SK-N-SH (cell line): ENCODE results near the gene ORM1. TPM values are rescaled to one million over a fixed set of nuclear protein-coding genes. Genes with fewer than 3 reads are reported as not detected.

Experiments used
- CTCF ChIA-PET: fragments of 300-600, 350-600 bp; formaldehyde crosslinking; extraction: SDS; loops from one replicate; lab custom pipeline; 2021; lab: Yijun Ruan, JAX
- POLR2A ChIA-PET: fragments of 350-600 bp; sonication (Branson Sonifier 250); formaldehyde crosslinking; extraction: SDS; loops from one replicate; lab custom pipeline; 2020; ENCODE audit warnings: antibody characterized with exemption, inconsistent platforms; lab: Yijun Ruan, JAX
- DNase-seq: peaks from one replicate; pipeline ENCODE4 v3.0.0; 2012
- H2AFZ ChIP-seq: fragments of 200-600 bp; sonication (generic); 2 replicates; pipeline ENCODE4 v1.8.1; 2016; ENCODE audit warnings: antibody characterized with exemption, mild to moderate bottlenecking, low read depth
- H3F3A ChIP-seq: fragments of 200-600 bp; sonication (generic); replicated peaks from 2 replicates; pipeline ENCODE3; 2016; ENCODE audit warnings: antibody characterized with exemption, mild to moderate bottlenecking; ENCODE audit not compliant: insufficient read depth
- H3K27ac ChIP-seq, 2 experiments: fragments of 200-500 bp in 1 of 2; fragments of 200-600 bp in 1 of 2; sonication (Bioruptor generic) in 1 of 2; sonication (generic), shearing (Covaris generic) in 1 of 2; 2 replicates each; pipeline versions ENCODE4 v1.5.1 to v1.6.1; 2014 to 2016; ENCODE audit warnings: low read depth in 2 of 2, inconsistent platforms in 1 of 2, low read length in 1 of 2, mild to moderate bottlenecking in 1 of 2, mixed read lengths in 1 of 2
- H3K27me3 ChIP-seq: fragments of 200-600 bp; sonication (generic), shearing (Covaris generic); 2 replicates; pipeline ENCODE4 v1.6.1; 2016; ENCODE audit warnings: mixed run types; ENCODE audit not compliant: insufficient read depth
- H3K36me3 ChIP-seq, 2 experiments: fragments of 200-500 bp in 1 of 2; fragments of 200-600 bp in 1 of 2; sonication (Bioruptor generic) in 1 of 2; sonication (generic) in 1 of 2; replicated peaks in 1 of 2; 2 replicates each; pipeline versions ENCODE3 to v1.5.1; 2014 to 2016; ENCODE audit warnings: low read length in 1 of 2, mild to moderate bottlenecking in 1 of 2; ENCODE audit not compliant: insufficient read depth in 2 of 2, control insufficient read depth in 1 of 2
- H3K4me1 ChIP-seq, 2 experiments: fragments of 200-500 bp in 1 of 2; fragments of 200-600 bp in 1 of 2; sonication (Bioruptor generic) in 1 of 2; sonication (generic), shearing (Covaris generic) in 1 of 2; 2 replicates each; pipeline versions ENCODE4 v1.5.1 to v1.6.1; 2014 to 2016; ENCODE audit warnings: low read depth in 1 of 2, low read length in 1 of 2, mixed run types in 1 of 2; ENCODE audit not compliant: insufficient read depth in 2 of 2, control insufficient read depth in 1 of 2
- H3K4me2 ChIP-seq: fragments of 200-600 bp; sonication (generic), shearing (Covaris generic); 2 replicates; pipeline ENCODE4 v1.6.1; 2017; ENCODE audit warnings: mixed run types
- H3K4me3 ChIP-seq, 2 experiments: fragments of 200-500 bp in 1 of 2; fragments of 200-600 bp in 1 of 2; sonication (Bioruptor generic) in 1 of 2; sonication (generic), shearing (Covaris generic) in 1 of 2; 2 replicates each; pipeline versions ENCODE4 v1.5.1 to v1.8.1; 2014 to 2016; ENCODE audit warnings: low read depth in 2 of 2, inconsistent platforms in 1 of 2, low read length in 1 of 2, mild to moderate bottlenecking in 1 of 2, mixed read lengths in 1 of 2, moderate library complexity in 1 of 2
- H3K79me2 ChIP-seq: fragments of 200-600 bp; sonication (generic); 2 replicates; pipeline ENCODE4 v1.8.1; 2017; ENCODE audit warnings: mild to moderate bottlenecking; ENCODE audit not compliant: insufficient read depth
- H3K9ac ChIP-seq: fragments of 200-600 bp; sonication (generic); 2 replicates; pipeline ENCODE4 v1.6.1; 2017; ENCODE audit warnings: mixed run types
- H3K9me2 ChIP-seq: fragments of 200-600 bp; sonication (generic); 2 replicates; pipeline ENCODE4 v1.6.1; 2017; ENCODE audit warnings: mixed run types
- H3K9me3 ChIP-seq: fragments of 200-600 bp; sonication (generic); 2 replicates; pipeline ENCODE4 v1.6.1; 2017; ENCODE audit warnings: mixed run types, mild to moderate bottlenecking, moderate library complexity
- H4K20me1 ChIP-seq: fragments of 200-600 bp; sonication (generic); 2 replicates; pipeline ENCODE4 v1.6.1; 2017; ENCODE audit warnings: mild to moderate bottlenecking, mixed run types; ENCODE audit not compliant: insufficient read depth
- FOXM1 ChIP-seq: IDR thresholded peaks from 2 replicates; pipeline ENCODE4 v1.4.0; 2012; ENCODE audit warnings: low read depth, mild to moderate bottlenecking
- GABPA ChIP-seq: IDR thresholded peaks from 2 replicates; pipeline ENCODE4 v1.4.0; 2012; ENCODE audit warnings: low read depth, mild to moderate bottlenecking
- NRF1 ChIP-seq: IDR thresholded peaks from 2 replicates; pipeline ENCODE4 v1.6.1; 2012; ENCODE audit warnings: low read depth, mild to moderate bottlenecking, low read length
- RAD21 ChIP-seq: IDR thresholded peaks from 2 replicates; pipeline ENCODE4 v1.6.1; 2012; ENCODE audit warnings: mild to moderate bottlenecking, low read length
- RFX5 ChIP-seq: IDR thresholded peaks from 2 replicates; pipeline ENCODE4 v1.6.1; 2012; ENCODE audit warnings: mild to moderate bottlenecking, improper control_type of control experiment, low read length
- RXRA ChIP-seq: IDR thresholded peaks from 2 replicates; pipeline ENCODE4 v1.4.0; 2012; ENCODE audit warnings: low read depth, mild to moderate bottlenecking, borderline replicate concordance
- SIN3A ChIP-seq: IDR thresholded peaks from 2 replicates; pipeline ENCODE4 v1.6.1; 2012; ENCODE audit warnings: low read depth, mild to moderate bottlenecking, low read length, moderate library complexity, borderline replicate concordance
- TCF12 ChIP-seq: IDR thresholded peaks from 2 replicates; pipeline ENCODE4 v1.4.0; 2012
- TEAD4 ChIP-seq: IDR thresholded peaks from 2 replicates; pipeline ENCODE4 v1.4.0; 2012; ENCODE audit warnings: mild to moderate bottlenecking, borderline replicate concordance; ENCODE audit not compliant: insufficient read depth
- YY1 ChIP-seq: IDR thresholded peaks from 2 replicates; pipeline ENCODE4 v1.4.0; 2012; ENCODE audit warnings: low read depth, mild to moderate bottlenecking
- WGBS: methylation state at CpG from one replicate; pipeline ENCODE4 v1.1.6; 2017; ENCODE audit warnings: low lambda C conversion rate; 5-methylcytosine and 5-hydroxymethylcytosine counted together
- polyA plus RNA-seq, 3 experiments: library from polyadenylated mRNA; depleted of rRNA; stranded (reverse); fragments of >200 nt; gene quantifications; 2 replicates each; pipeline ENCODE4 v1.2.3, GENCODE V29; 2012
- TF ChIP-seq, protein P1 (sequence below): IDR thresholded peaks from 2 replicates; pipeline ENCODE4 v1.4.0; 2012; ENCODE audit warnings: low read depth, borderline replicate concordance
- TF ChIP-seq, protein P2 (sequence below): fragments of 150-350 bp; IDR thresholded peaks from 2 replicates; pipeline ENCODE4 v1.6.1; 2017; ENCODE audit warnings: antibody characterized with exemption, low read length, low read depth, borderline replicate concordance
- TF ChIP-seq, protein P3 (sequence below): IDR thresholded peaks from 2 replicates; pipeline ENCODE4; 2012

ORM1 gene
- polyA plus RNA-seq, 1 of the 3 experiments (the other 2 are of a cell fraction): not detected

DNA sequence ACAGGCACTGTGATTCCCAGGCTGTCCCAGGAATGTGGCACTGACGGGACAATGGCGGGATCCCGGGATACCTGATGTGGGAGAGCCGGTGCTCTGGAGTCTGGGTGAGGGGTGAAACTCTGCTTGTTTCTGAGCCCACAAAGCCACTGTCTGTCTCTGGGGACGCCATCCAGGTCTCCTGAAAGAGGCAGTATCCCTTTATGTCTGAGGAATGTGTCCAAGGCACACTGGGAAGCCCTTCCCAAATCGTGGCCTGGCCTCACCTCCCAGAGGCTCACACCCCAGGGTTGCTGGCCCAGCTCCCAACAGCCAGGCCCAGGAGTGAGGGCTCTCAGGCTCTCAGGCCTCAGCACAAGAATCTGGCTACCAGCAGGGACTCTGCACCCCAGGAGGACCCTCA is 33.9 kb downstream of the ORM1 start:
- Histone ChIP-seq H3F3A (peaks cover 2% of the 10 kb centered on the region), H2AFZ (no peak overlapping the region), H3K4me2 (no peak overlapping the region), H3K4me1 (no peaks in the 10 kb centered on the region), H4K20me1 (no peaks in the 10 kb centered on the region), H3K36me3 (no peaks in the 10 kb centered on the region), H3K9me2 (no peaks in the 10 kb centered on the region), H3K27ac (no peak overlapping the region)
- POLR2A ChIA-PET: no interaction called here
- DNase-seq: no peak
- TF ChIP-seq GABPA: no peak
- TF ChIP-seq, protein P1, sequence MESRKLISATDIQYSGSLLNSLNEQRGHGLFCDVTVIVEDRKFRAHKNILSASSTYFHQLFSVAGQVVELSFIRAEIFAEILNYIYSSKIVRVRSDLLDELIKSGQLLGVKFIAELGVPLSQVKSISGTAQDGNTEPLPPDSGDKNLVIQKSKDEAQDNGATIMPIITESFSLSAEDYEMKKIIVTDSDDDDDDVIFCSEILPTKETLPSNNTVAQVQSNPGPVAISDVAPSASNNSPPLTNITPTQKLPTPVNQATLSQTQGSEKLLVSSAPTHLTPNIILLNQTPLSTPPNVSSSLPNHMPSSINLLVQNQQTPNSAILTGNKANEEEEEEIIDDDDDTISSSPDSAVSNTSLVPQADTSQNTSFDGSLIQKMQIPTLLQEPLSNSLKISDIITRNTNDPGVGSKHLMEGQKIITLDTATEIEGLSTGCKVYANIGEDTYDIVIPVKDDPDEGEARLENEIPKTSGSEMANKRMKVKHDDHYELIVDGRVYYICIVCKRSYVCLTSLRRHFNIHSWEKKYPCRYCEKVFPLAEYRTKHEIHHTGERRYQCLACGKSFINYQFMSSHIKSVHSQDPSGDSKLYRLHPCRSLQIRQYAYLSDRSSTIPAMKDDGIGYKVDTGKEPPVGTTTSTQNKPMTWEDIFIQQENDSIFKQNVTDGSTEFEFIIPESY: no peak
- TF ChIP-seq NRF1: no peak
- no peak for TF ChIP-seq YY1
- no peak for TF ChIP-seq FOXM1
- no peak for TF ChIP-seq TEAD4
- no peak for TF ChIP-seq RXRA
- TF ChIP-seq RAD21: no peak
- TF ChIP-seq, protein P2, sequence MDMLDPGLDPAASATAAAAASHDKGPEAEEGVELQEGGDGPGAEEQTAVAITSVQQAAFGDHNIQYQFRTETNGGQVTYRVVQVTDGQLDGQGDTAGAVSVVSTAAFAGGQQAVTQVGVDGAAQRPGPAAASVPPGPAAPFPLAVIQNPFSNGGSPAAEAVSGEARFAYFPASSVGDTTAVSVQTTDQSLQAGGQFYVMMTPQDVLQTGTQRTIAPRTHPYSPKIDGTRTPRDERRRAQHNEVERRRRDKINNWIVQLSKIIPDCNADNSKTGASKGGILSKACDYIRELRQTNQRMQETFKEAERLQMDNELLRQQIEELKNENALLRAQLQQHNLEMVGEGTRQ: no peak
- no peak for TF ChIP-seq RFX5
- no peak for TF ChIP-seq TCF12
- no peak for TF ChIP-seq SIN3A
- TF ChIP-seq, protein P3, sequence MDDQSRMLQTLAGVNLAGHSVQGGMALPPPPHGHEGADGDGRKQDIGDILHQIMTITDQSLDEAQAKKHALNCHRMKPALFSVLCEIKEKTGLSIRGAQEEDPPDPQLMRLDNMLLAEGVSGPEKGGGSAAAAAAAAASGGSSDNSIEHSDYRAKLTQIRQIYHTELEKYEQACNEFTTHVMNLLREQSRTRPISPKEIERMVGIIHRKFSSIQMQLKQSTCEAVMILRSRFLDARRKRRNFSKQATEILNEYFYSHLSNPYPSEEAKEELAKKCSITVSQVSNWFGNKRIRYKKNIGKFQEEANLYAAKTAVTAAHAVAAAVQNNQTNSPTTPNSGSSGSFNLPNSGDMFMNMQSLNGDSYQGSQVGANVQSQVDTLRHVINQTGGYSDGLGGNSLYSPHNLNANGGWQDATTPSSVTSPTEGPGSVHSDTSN: no peak
- TF ChIP-seq, all 33 proteins: peak for 0
- no peaks in the 10 kb centered on the region for H3K27me3 ChIP-seq
- WGBS: 80% methylated on average over 6 of the region's 6 CpGs
- no peak overlapping the region for H3K4me3 ChIP-seq
- H3K9ac ChIP-seq: no peak overlapping the region
- no peaks in the 10 kb centered on the region for H3K9me3 ChIP-seq
- H3K79me2 ChIP-seq: no peaks in the 10 kb centered on the region
- CTCF ChIA-PET: interaction anchor here (1.1 to 1.2 kb wide), 2 partner anchors 66 to 274 kb away, joined by 3 read pairs; no protein-coding TSS in a partner anchor

DNA sequence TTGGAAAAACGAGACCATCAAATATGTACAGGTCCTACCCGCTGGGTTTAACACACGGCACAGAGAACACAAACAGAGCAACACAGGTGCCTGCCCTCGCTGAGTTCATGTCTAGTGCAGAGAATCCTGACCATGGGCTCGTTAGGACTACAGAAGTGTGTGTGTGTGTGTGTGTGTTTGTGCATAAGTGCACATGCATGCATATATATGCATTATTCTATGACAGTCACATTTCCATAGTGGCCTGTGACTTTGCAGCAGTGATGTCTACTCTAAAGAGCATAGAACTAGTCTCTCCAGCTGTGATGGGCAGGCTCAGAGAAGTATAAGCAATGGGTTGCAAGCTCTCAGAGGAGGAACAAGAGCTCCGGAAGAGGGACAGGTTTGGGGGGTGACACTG is 34.5 kb downstream of the ORM1 start:
- H3F3A ChIP-seq: no peaks in the 10 kb centered on the region
- no peaks in the 10 kb centered on the region for H3K9me3 ChIP-seq
- ChIA-PET CTCF (no interaction called here), POLR2A (no interaction called here)
- H2AFZ ChIP-seq: no peak overlapping the region
- no peak overlapping the region for H3K27ac ChIP-seq
- no peak overlapping the region for H3K4me3 ChIP-seq
- H3K27me3 ChIP-seq: no peaks in the 10 kb centered on the region
- no peaks in the 10 kb centered on the region for H3K36me3 ChIP-seq
- H3K9ac ChIP-seq: no peak overlapping the region
- H3K4me2 ChIP-seq: no peak overlapping the region
- no peaks in the 10 kb centered on the region for H3K79me2 ChIP-seq
- DNase-seq: no peak
- no peaks in the 10 kb centered on the region for H4K20me1 ChIP-seq
- H3K9me2 ChIP-seq: no peaks in the 10 kb centered on the region
- WGBS: 83% methylated on average over 6 of the region's 6 CpGs
- no peak for TF ChIP-seq RFX5
- H3K4me1 ChIP-seq: no peaks in the 10 kb centered on the region
